GM18526 (cell line): ENCODE data around the gene CHRDL1.

ENCODE experiments used
- POLR2A ChIP-seq: IDR thresholded peaks from 3 replicates; pipeline ENCODE4 v1.6.1; 2011; ENCODE audit not compliant: insufficient read length; ENCODE audit errors: extremely low read depth

Gene CHRDL1

GRCh38 chrX:110698696-110699095 lies 96.9 kb downstream of the CHRDL1 start:
- no peak for TF ChIP-seq POLR2A

DNA sequence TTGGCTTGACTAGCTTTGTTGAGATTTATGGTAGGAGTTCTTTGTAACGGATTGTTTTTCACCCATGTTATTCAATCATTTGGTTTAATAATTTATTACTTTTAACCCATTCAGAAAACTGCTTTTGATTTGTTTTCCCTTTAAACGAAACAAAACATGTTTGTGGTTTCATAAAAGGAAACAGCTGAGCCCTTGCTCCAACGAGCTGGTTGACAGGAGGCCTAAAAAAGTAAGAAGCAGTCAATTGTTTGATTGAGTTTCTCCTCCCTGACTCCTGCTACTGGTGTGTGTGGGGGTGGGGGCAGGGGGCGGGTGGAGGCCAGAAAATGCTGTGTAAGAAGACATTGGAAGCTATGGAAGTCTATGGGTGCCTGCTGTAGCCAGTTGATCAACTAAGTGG lies 102.8 kb downstream of the CHRDL1 start:
- no peak for TF ChIP-seq POLR2A

- no peak for TF ChIP-seq POLR2A
These were observed 104.2 kb downstream of the CHRDL1 start for GRCh38 chrX:110691446-110691845.

GRCh38 chrX:110684653-110685052 lies 111.0 kb downstream of the CHRDL1 start:
- TF ChIP-seq POLR2A = no peak

DNA sequence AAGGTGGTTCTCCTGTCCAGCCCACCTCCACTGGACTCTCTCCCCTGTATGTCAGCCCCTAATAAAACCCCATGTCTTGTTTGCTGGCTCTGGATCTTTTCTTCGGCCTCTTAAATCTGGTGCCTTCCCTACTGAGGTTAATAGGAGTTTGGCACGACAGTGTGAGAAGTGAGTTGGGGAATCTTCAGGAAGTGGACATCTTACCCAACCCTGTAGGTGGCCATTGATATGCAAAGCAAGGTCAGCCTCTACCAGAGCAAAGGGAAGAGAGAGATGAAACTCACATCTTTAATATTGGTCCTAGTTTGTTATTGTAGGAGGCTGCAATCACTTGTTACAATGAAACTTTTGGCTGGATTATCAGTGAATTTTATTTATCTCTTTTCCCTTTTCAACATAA lies 111.7 kb downstream of the CHRDL1 start:
- no peak for TF ChIP-seq POLR2A

GRCh38 chrX:110678591-110678990 lies 117.0 kb downstream of the CHRDL1 start:
- TF ChIP-seq POLR2A = no peak

DNA sequence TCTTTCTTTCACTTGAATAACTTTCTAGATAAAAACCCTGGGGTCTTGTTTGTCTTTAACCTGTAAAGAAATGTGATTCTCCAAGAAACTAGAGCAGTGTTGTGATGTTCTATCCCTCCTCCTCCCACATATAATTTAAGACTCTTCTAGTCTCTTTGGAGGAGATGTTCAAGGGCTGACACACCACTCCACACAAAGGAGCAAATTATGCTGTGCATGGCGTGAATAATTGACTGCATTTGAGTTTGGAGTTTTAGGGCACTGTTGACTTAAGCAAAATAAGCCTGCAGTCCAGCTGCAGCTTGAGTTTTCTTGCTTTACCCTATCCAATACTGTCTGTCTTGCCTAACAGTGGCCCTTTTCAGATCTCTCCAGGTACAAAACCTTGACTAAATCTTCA lies 119.7 kb downstream of the CHRDL1 start:
- no peak for TF ChIP-seq POLR2A

DNA sequence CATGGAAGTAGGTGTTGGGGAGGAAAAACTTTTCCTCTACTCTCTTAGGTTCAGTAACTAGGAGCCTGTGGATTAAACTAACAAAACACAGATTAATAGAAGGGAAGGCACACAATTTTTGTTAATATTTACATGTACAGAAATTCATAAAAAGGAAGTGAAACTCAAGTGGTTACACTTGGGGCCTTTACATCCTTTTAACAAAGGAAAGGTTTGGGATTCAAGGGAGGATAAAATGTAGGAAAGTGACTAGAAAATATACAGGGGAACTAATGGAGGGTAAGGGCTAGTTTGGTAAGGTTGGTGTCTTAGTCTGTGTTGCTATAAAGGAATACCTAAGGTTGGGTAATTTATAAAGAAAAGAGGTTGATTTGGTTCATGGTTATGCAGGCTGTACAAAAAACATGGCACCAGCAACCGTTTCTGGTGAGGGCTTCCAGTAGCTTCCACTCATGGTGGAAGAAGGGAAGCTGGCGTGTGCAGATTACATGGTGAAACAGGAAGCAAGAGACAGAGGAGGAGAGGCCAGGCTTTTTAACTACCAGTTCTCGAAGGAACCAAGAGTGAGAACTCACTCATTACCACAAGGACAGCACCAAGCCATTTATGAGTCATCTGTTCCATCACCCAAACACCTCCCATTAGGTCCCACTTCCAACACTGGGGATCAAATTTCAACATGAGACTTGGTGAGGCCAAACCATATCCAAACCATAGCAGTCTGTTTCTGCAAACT lies 124.4 kb downstream of the CHRDL1 start:
- TF ChIP-seq POLR2A = no peak

GRCh38 chrX:110669572-110669971 lies 126.0 kb downstream of the CHRDL1 start:
- no peak for TF ChIP-seq POLR2A

DNA sequence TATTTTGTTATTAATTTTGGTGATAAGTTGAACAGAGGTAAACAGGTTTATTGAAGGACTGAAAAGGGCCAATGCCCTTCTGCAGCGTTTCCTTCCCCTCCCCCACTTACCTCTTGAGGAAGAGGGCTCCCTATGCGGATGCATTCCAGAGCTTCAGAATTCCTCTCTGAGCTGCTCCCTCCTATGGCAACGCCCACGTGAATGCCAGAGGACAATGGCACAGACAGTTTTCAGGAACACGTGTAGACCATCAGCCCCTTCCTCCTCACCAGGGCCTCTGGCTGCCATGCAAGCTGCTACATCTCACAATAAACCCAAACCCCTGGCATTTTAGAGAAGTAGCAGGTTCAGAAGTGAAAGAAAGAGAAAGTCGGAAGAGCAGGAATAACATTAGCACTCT lies 127.9 kb downstream of the CHRDL1 start:
- no peak for TF ChIP-seq POLR2A

GRCh38 chrX:110665223-110666002 lies 130.2 kb downstream of the CHRDL1 start:
- no peak for TF ChIP-seq POLR2A

- no peak for TF ChIP-seq POLR2A
These were observed 138.5 kb downstream of the CHRDL1 start for GRCh38 chrX:110657073-110657472.

GRCh38 chrX:110646386-110646785 lies 149.2 kb downstream of the CHRDL1 start:
- no peak for TF ChIP-seq POLR2A
